Measurements from ENCODE around the gene FTCD. TPM values are rescaled to one million over a fixed set of nuclear protein-coding genes. Genes with fewer than 3 reads are reported as not detected.

FTCD gene
- total and polyA plus RNA-seq, 9 of the 15 experiments (the other 6 are each of a cell fraction or from before 2014, with no cell fraction given), result 0.11 to 1.6 (median 0.67) TPM; not detected in 5

GRCh38 chr21:46184625-46185555, 29.5 kb upstream of the FTCD start (continued):
- TF ChIP-seq NR4A1 (CRISPR knock-in tag; IDR thresholded peaks at IDR 0.05) (no peak), NR4A1 (tag; IDR thresholded peaks at IDR 0.05) (0 out of 2 replicates have a peak, but pooled peaks have one; percentile 26), GTF3C2 (IDR thresholded peaks at IDR 0.05; ENCODE audit: borderline replicate concordance, extremely low read depth, insufficient read length) (no peak), DNMT1 (IDR thresholded peaks at IDR 0.05) (no peak), RB1 (IDR thresholded peaks at IDR 0.05; ENCODE audit: low read depth) (no peak), NR2F6 (CRISPR knock-in tag; IDR thresholded peaks at IDR 0.05) (no peak), SP1 (CRISPR knock-in tag; IDR thresholded peaks at IDR 0.05) (peak; percentile 98), ZNF143 (CRISPR knock-in tag; IDR thresholded peaks at IDR 0.05) (no peak), KDM4B (IDR thresholded peaks at IDR 0.05; ENCODE audit: borderline replicate concordance in 2 of 2, low read depth in 1 of 2) (no peak), TAF1 (IDR thresholded peaks at IDR 0.05; ENCODE audit: control insufficient read depth, extremely low read depth, insufficient read depth, low read length, severe bottlenecking) (peak; percentile 49), MYC (IDR thresholded peaks at IDR 0.05; ENCODE audit: low read depth, low read length) (0 out of 2 replicates have a peak, but pooled peaks have one; percentile 14), MYC (CRISPR knock-in tag; IDR thresholded peaks at IDR 0.05; ENCODE audit: borderline replicate concordance, low read depth) (no peak), ATF7 (IDR thresholded peaks at IDR 0.05) (peak; percentile 72), SMAD1 (IDR thresholded peaks at IDR 0.05; ENCODE audit: low read depth, low read length, partially characterized antibody) (no peak)
